Hepatocyte (in vitro differentiated cells): ENCODE results near the gene BACH2. TPM values are rescaled to one million over a fixed set of nuclear protein-coding genes. Genes with fewer than 3 reads are reported as not detected.

Experiments used
- DNase-seq: peaks from one replicate; pipeline ENCODE4 v3.0.0-alpha.2; 2016; ENCODE audit warnings: low spot score
- H2AFZ ChIP-seq: fragments of 200-600 bp; sonication (generic); 2 replicates; pipeline ENCODE4 v1.6.0; 2016; ENCODE audit warnings: antibody characterized with exemption, mild to moderate bottlenecking
- H3K27ac ChIP-seq: fragments of 200-600 bp; sonication (generic); 2 replicates; pipeline ENCODE4 v1.5.1; 2016; ENCODE audit warnings: mild to moderate bottlenecking
- H3K27me3 ChIP-seq: fragments of 200-600 bp; sonication (generic); 2 replicates; pipeline ENCODE4 v1.6.1; 2016
- H3K36me3 ChIP-seq: fragments of 200-600 bp; sonication (generic); replicated peaks from 2 replicates; pipeline ENCODE4 v1.5.1; 2016; ENCODE audit warnings: low read depth; ENCODE audit not compliant: insufficient read depth
- H3K4me1 ChIP-seq: fragments of 200-600 bp; sonication (generic); 2 replicates; pipeline ENCODE4 v1.5.1; 2016; ENCODE audit warnings: mild to moderate bottlenecking, moderate library complexity; ENCODE audit not compliant: insufficient read depth
- H3K4me2 ChIP-seq: fragments of 200-600 bp; sonication (generic); 2 replicates; pipeline ENCODE4 v1.6.0; 2016
- H3K4me3 ChIP-seq: fragments of 200-600 bp; sonication (generic); 2 replicates; pipeline ENCODE4 v1.5.1; 2016; ENCODE audit warnings: mild to moderate bottlenecking
- H3K79me2 ChIP-seq: fragments of 200-600 bp; sonication (generic); 2 replicates; pipeline ENCODE4 v1.6.0; 2017; ENCODE audit warnings: mild to moderate bottlenecking
- H3K9me2 ChIP-seq: fragments of 200-600 bp; sonication (generic); replicated peaks from 2 replicates; pipeline ENCODE4 v1.6.0; 2017; ENCODE audit warnings: mild to moderate bottlenecking; ENCODE audit not compliant: insufficient read depth
- H3K9me3 ChIP-seq: fragments of 200-600 bp; sonication (generic); 2 replicates; pipeline ENCODE4 v1.5.1; 2016; ENCODE audit warnings: low read depth, mild to moderate bottlenecking
- H4K20me1 ChIP-seq: fragments of 200-600 bp; sonication (generic); 2 replicates; pipeline ENCODE4 v1.6.0; 2016; ENCODE audit warnings: mild to moderate bottlenecking; ENCODE audit not compliant: insufficient read depth, poor library complexity, severe bottlenecking
- CTCF ChIP-seq: fragments of 200-600 bp; sonication (generic); IDR thresholded peaks from 2 replicates; pipeline ENCODE4 v1.5.1; 2016; ENCODE audit warnings: antibody characterized with exemption, mild to moderate bottlenecking; ENCODE audit not compliant: poor library complexity
- EZH2 ChIP-seq: fragments of 200-600 bp; sonication (generic); IDR thresholded peaks from 2 replicates; pipeline ENCODE4 v1.6.1; 2016; ENCODE audit warnings: antibody characterized with exemption, mild to moderate bottlenecking, borderline replicate concordance
- EZH2phosphoT487 ChIP-seq: fragments of 200-600 bp; sonication (generic); IDR thresholded peaks from one replicate; pipeline ENCODE4 v1.6.1; 2018; ENCODE audit warnings: antibody characterized with exemption, mild to moderate bottlenecking, low read depth, moderate library complexity; ENCODE audit not compliant: unreplicated experiment, severe bottlenecking
- WGBS: methylation state at CpG from one replicate; pipeline ENCODE4 v1.1.6; 2016; ENCODE audit warnings: low lambda C conversion rate; ENCODE audit errors: missing lambda C conversion rate; 5-methylcytosine and 5-hydroxymethylcytosine counted together
- polyA plus RNA-seq: library from polyadenylated mRNA; unstranded; fragments of >200 nt; fragmentation: Nextera tagmentation; extraction: Ambion mirVana; gene quantifications from 2 replicates; pipeline ENCODE4 v1.2.1, GENCODE V29; 2016
- total RNA-seq: library from RNA; depleted of rRNA; stranded (reverse); fragments of >200 nt; gene quantifications from 2 replicates; pipeline ENCODE4 v1.2.3, GENCODE V29; 2014

Gene BACH2
- total and polyA plus RNA-seq, 2 experiments from 2014 or later = 2.3 to 2.6 TPM

DNA sequence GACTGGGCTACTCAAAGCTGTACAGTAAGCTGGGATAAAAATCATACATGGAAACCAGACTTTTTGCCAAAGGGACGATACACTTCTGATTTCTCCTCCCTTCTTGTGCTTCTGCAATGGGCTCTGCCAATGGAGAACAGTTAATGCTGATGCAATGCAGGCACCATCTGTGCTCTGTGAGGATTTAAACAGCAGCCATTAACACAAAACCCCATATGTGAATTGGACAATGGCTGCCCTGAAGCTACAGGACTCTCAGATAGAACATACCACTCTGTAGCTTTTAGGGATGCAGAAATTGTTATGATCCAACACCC lies 330.5 kb downstream of the BACH2 start:
- Histone ChIP-seq H3K9me2 (no peaks in the 10 kb centered on the region), H3K27ac (no peak overlapping the region), H3K9me3 (no peaks in the 10 kb centered on the region), H3K4me1 (no peaks in the 10 kb centered on the region), H3K4me3 (no peak overlapping the region), H4K20me1 (no peaks in the 10 kb centered on the region), H3K27me3 (no peaks in the 10 kb centered on the region), H3K36me3 (no peaks in the 10 kb centered on the region), H3K4me2 (no peak overlapping the region), H3K79me2 (no peaks in the 10 kb centered on the region), H2AFZ (no peak overlapping the region)
- 63% methylated on average over 1 of the region's 1 CpG for WGBS
- TF ChIP-seq EZH2phosphoT487 (no peak), EZH2 (no peak), CTCF (no peak)
- no peak for DNase-seq

GRCh38 chr6:89965441-89966227 lies 331.0 kb downstream of the BACH2 start:
- DNase-seq = no peak
- Histone ChIP-seq H3K4me3 (no peak overlapping the region), H3K36me3 (no peaks in the 10 kb centered on the region), H3K27me3 (no peaks in the 10 kb centered on the region), H3K9me2 (no peaks in the 10 kb centered on the region), H3K4me2 (no peak overlapping the region), H3K79me2 (no peaks in the 10 kb centered on the region), H3K4me1 (no peaks in the 10 kb centered on the region), H3K27ac (no peak overlapping the region), H2AFZ (no peak overlapping the region), H4K20me1 (no peaks in the 10 kb centered on the region), H3K9me3 (no peaks in the 10 kb centered on the region)
- 79% methylated on average over 2 of the region's 2 CpGs for WGBS
- TF ChIP-seq EZH2phosphoT487 (no peak), EZH2 (no peak), CTCF (no peak)

- Histone ChIP-seq H4K20me1 (no peaks in the 10 kb centered on the region), H3K4me2 (no peak overlapping the region), H3K9me2 (no peaks in the 10 kb centered on the region), H3K4me1 (no peaks in the 10 kb centered on the region), H3K27ac (no peak overlapping the region), H3K27me3 (no peaks in the 10 kb centered on the region), H3K4me3 (no peak overlapping the region), H2AFZ (no peak overlapping the region), H3K9me3 (no peaks in the 10 kb centered on the region), H3K36me3 (no peaks in the 10 kb centered on the region), H3K79me2 (no peaks in the 10 kb centered on the region)
- TF ChIP-seq EZH2phosphoT487 (no peak), EZH2 (no peak), CTCF (no peak)
- DNase-seq = no peak
- WGBS = 96% methylated on average over 3 of the region's 3 CpGs
Observed at GRCh38 chr6:89963391-89963790, 333.3 kb downstream of the BACH2 start.
